LHCN-M2 (cell line): ENCODE data around the gene CRYBG1. TPM values are rescaled to one million over a fixed set of nuclear protein-coding genes. Genes with fewer than 3 reads are reported as not detected.
"Not testable (repeated sequence)": the region's sequence is repeated elsewhere in the genome, so short reads cannot be mapped to it uniquely, and the experiment has no call there.

Source experiments
- DNase-seq: peaks from one replicate; pipeline ENCODE4 v3.0.0-alpha.2; 2012; ENCODE audit warnings: low read depth
- total RNA-seq: library from RNA; depleted of rRNA; stranded (reverse); fragments of >200 nt; gene quantifications from 2 replicates; pipeline ENCODE4 v1.2.3, GENCODE V29; 2014

CRYBG1 gene
- total RNA-seq, 1 experiment from 2014 or later, result 48.6 TPM

DNA sequence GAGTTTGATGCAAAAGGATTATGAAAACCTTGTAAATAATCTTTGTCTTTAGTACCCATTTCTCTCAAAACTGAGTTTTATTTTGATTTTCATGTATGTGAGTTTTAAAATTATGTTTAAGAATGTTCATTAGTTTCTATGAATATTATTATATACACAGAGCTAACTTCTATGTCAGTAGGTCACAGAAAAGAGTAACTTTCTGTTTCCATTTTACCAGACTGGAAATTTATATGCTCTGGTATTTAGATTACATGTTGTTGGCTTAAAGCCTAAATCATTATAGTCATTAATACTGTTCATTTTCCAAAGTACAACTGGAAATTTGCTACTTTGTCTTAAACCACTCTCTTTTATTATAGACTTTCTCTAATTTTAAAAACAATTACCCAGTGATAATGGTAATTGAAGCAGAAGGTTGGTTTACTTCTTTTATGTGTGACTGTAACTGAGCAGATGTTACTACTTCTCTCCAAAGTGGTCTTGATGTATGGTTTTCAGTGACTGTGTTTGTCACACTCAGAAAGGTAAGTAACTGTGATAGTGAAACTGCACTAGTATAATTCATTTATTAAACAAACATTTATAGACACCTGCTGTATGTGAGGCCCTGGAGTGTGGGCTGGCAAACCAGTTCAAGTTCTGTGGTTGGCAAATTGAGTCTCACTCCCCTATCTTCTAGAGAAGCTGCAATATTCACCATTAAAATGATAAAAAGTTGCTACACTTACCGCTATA lies 13.2 kb downstream of the CRYBG1 start:
- no peak for DNase-seq

DNA sequence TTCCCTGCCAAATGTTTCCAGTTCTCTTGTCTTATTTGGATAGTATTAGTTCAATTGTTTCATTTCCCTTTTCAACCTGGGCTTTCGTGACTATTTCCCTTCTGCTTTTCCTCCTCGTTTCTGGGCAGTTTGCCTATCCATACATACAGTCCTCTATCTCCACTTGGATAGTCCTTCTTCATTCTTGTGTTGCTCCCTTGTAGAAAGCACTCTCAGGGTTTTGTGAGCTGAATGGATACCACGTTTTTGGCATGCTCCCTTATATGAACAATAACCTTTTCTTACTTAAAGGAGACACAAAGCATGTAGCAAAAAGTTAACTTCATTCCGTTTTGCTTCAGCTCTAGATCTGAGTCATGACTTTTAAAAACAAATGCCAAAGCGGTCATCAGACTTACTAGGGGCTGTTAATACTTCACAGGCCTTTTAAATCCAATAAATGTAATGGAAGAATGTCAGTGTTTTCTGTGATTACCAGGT lies 16.6 kb downstream of the CRYBG1 start:
- peak; percentile 6 for DNase-seq

- no peak for DNase-seq
Measured at GRCh38 chr6:106379951-106380350, 19.4 kb downstream of the CRYBG1 start.

DNA sequence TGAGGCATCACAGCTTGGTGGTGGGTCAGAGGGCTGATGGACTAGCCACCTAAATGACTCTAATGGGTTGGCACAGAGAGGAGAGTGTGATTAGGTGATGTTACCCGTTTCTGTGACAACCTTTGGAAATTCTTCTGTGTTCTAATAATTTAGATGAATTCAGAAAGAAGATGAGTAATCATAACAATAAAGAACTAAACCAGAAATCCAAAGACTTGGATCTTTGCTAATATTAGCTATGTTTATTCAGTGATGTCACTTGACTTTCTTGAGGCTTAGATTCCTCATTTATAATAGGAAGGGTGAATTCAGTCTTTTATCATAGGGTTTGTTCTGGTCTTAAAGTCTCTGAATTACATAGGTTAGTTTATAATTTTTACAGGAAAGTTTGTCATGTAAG lies 19.9 kb downstream of the CRYBG1 start:
- no peak for DNase-seq

- no peak for DNase-seq
Measured at GRCh38 chr6:106381223-106381622, 20.7 kb downstream of the CRYBG1 start.

- no peak for DNase-seq
Measured at GRCh38 chr6:106381881-106382280, 21.4 kb downstream of the CRYBG1 start.

DNA sequence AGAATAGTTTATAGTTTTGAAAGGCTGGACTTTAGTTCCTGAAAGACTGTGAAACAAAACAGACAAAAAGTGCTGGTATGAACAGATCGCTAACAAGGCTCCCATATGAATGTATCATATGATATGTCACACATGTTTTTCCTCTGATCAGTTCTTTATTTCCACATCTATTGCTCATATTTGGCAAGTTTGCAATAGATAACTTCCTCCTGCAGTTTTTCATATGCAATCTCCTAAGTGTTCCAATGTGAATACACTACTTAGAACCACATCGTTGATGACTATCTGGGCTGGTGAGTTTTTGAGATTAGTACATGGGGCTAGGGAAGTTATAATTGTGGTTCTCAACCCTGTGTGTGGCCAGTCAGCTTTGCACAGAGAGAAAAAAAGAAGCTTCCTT lies 23.1 kb downstream of the CRYBG1 start:
- DNase-seq, result no peak

- DNase-seq, result no peak
Measured at GRCh38 chr6:106385530-106385929, 25.0 kb downstream of the CRYBG1 start.

- no peak for DNase-seq
Measured at GRCh38 chr6:106387875-106388274, 27.4 kb downstream of the CRYBG1 start.

DNA sequence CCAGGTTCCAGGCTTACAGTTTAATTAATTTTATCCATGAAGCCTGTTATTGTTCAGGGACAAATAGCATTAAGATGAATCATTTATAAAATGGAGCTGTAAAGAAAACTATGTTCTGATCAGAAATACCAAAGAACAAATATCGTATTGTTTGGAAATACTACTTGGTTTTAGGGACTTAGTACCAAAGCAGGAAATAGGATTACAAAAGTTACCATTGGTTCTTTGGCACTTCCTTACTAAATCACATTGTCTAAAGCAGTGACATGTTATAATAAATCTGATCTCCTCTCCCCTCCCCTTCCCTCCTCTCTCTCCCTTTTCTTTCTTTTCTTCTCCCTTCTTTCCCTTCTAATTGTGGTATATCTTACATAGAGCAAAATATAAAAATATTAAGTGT lies 29.6 kb downstream of the CRYBG1 start:
- DNase-seq, result no peak

DNA sequence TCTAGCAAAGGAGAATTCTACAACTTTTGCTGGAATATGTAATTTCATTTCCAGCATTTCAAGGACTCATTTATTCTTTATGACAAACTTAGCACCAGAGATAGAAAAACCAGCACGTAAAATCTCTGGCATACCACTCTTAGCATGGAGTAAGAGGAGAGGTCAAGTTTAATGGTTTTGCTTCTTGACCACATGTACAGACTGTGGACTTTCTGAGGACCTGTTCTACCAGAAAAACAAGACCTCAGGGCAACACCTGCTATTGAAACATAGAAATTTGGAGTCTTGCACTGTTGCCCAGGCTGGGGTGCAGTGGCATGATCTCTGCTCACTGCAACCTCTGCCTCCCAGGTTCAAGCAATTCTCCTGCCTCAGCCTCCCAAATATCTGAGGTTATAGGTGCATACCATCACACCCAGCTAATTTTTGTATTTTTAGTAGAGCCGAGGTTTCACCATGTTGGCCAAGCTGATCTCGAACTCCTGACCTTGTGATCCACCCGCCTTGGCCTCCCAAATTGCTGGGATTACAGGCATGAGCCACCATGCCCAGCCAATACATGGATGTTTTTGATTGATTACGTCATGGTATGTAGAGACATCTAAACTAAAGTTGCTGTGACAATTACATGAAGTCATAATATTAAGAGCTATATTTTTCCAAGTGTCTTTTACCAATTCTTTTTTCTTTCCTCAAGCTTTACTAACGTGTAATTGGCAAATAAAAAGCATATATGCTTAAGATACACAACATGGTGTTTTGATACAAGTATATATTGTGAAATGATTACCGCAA lies 36.1 kb downstream of the CRYBG1 start:
- DNase-seq, result no peak

DNA sequence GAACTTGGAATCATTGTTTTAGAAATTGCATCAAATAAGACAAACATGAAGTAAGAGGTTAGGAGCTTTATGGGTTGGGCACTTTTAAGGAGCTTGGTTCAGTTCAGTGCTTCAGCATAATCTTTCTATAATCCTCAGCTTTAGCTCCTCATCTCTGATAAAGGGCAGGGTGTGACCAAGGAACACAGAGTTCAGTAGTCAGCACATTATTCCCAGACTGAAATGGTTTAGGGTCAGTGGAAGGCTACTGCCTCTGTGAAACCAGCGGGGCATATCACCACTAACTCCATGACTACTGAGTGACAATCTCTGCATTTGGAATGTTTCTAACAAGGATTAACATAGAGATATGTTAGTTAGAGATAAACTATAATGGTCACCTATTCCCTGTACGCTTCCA lies 36.9 kb downstream of the CRYBG1 start:
- no peak for DNase-seq

GRCh38 chr6:106398621-106399020 lies 38.1 kb downstream of the CRYBG1 start:
- DNase-seq, result no peak

- DNase-seq, result not testable (repeated sequence)
Measured at GRCh38 chr6:106405044-106405443, 44.5 kb downstream of the CRYBG1 start.

DNA sequence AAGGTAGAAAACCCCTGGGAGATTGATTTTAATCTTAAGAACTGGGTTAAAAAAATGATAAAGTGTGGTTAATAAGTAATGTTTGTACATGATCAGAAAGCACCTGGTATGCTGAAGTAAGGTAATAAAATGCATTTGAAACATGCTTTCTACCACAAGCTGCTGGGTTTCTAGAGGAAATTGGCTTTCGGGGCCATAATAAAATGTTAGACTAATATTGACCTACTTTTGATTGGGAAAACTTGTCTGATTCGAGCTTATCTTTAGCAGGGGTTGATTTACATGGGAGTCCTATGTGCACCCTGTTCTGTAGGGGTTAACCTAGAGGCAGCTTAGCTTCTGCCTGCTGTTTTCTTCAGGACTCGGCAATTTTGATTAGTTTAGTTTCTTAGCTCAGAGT lies 50.5 kb downstream of the CRYBG1 start:
- no peak for DNase-seq

DNA sequence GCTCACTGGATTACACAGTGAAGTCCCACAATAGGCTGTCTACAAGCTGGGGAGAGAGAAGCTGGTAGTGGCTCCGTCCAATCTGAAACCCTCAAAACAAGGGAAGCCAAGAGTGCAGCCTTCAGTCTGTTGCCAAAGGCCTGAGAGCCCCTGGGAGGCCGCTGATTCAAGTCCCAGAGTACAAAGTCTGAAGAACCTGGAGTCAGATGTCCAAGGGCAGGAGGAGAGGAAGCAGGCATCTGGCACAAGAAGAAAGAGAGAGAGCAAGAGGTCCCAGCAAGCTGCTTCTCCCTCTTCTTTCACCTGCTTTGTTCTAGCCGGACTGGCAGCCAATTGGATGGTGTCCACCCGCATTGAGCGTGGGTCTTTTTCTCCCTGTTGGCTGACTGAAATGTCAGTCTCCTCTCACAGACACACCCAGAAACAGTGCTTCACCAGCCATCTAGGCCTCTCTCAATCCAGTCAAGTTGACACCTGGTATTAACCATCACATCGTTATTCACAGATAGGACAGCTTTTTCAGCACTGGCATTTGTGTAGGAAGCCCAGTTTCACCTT lies 51.2 kb downstream of the CRYBG1 start:
- no peak for DNase-seq

GRCh38 chr6:106413016-106413415 lies 52.5 kb downstream of the CRYBG1 start:
- DNase-seq, result no peak

- no peak for DNase-seq
Measured at GRCh38 chr6:106413722-106414121, 53.2 kb downstream of the CRYBG1 start.

GRCh38 chr6:106415921-106416320 lies 55.4 kb downstream of the CRYBG1 start:
- no peak for DNase-seq

- no peak for DNase-seq
Measured at GRCh38 chr6:106417572-106418147, 57.1 kb downstream of the CRYBG1 start.

DNA sequence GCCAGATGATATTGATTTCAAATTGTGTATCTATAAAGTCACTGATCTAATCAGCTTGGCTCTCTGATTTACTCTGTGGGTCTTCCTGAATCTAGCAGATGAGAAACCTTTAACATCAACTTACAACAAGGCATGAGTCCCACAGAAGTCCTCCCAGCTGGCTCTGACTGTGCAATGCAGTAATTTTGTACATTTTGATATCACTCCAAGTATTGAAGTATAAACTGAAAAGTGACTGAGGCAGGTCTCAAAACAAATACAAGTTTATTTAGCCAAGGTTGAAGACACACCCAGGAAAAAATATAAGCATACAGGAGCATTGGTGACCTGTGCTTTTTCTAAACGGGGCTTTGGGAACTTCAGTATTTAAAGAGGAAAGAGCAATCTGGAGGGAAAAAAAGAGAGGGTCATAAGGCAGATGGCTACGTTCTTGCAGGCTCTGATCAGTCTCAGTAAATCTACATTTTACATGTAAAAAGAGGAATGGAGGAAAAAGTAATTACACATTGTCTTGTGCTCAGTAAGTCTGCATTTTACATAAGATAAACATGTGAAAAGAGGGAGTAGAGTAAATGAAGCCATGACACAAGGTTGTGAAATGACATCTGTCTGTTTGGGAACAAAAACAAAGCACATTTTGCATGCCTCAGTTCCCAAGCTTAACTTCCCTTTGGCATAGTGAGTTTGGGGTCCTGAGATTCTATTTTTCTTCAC lies 59.5 kb downstream of the CRYBG1 start:
- no peak for DNase-seq

DNA sequence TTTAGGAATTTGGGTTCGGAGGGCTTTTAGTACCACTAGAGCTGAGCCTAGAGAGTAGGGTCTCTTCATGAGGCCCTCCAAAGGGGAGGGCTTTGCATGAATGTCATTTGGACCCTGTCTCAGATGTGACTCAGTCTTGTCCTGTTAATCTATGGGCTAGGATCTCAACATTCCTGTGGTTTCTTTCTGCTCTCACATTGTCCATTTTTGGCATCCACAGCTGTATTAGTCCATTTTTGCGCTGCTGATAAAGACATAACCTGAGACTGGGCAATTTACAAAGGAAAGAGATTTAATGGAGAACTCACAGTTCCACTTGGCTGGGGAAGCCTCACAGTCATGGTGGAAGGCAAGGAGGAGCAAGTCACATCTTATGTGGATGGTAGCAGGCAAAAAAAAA lies 61.0 kb downstream of the CRYBG1 start:
- DNase-seq, result peak; percentile 24
